ENCODE data around the gene TTC7B. TPM values are rescaled to one million over a fixed set of nuclear protein-coding genes. Genes with fewer than 3 reads are reported as not detected.

The TTC7B gene
- polyA plus RNA-seq, 1 donor from 2014 or later: 19.9 TPM

DNA sequence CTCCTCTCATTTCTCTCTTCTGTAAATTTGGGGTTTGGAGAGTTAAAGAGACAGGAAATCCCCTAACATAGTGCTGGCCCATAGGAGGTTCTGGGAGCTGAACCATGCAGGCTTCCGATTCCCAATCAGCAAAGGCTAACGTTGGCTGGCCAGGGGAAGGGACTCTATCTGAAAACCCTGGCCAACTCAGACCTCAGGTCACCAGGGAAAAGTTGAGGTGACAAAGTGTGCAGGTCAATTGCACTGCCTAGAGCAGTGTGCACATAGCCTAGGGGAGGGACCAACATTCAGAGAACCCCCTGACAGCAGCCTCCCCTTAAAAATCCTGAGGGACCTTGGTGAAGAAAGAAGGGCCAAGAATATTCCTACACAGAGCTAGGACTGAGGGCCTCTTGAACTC lies 38.9 kb downstream of the TTC7B start:
- no peaks in the 10 kb centered on the region for H3K36me3 ChIP-seq (ENCODE audit: insufficient read depth, low read length)
- H3K9me3 ChIP-seq (ENCODE audit: low read length): no peaks in the 10 kb centered on the region
- no peaks in the 10 kb centered on the region for H3K27me3 ChIP-seq (ENCODE audit: insufficient read depth, low read depth, low read length)
- no peak overlapping the region for H3K4me2 ChIP-seq (ENCODE audit: low read length)
- H3K27ac ChIP-seq (ENCODE audit: low read length): no peak overlapping the region
- TF ChIP-seq, protein P1, sequence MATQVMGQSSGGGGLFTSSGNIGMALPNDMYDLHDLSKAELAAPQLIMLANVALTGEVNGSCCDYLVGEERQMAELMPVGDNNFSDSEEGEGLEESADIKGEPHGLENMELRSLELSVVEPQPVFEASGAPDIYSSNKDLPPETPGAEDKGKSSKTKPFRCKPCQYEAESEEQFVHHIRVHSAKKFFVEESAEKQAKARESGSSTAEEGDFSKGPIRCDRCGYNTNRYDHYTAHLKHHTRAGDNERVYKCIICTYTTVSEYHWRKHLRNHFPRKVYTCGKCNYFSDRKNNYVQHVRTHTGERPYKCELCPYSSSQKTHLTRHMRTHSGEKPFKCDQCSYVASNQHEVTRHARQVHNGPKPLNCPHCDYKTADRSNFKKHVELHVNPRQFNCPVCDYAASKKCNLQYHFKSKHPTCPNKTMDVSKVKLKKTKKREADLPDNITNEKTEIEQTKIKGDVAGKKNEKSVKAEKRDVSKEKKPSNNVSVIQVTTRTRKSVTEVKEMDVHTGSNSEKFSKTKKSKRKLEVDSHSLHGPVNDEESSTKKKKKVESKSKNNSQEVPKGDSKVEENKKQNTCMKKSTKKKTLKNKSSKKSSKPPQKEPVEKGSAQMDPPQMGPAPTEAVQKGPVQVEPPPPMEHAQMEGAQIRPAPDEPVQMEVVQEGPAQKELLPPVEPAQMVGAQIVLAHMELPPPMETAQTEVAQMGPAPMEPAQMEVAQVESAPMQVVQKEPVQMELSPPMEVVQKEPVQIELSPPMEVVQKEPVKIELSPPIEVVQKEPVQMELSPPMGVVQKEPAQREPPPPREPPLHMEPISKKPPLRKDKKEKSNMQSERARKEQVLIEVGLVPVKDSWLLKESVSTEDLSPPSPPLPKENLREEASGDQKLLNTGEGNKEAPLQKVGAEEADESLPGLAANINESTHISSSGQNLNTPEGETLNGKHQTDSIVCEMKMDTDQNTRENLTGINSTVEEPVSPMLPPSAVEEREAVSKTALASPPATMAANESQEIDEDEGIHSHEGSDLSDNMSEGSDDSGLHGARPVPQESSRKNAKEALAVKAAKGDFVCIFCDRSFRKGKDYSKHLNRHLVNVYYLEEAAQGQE (IDR thresholded peaks at IDR 0.05; ENCODE audit: borderline replicate concordance): no peak
- H3F3A ChIP-seq (ENCODE audit: insufficient read depth, low read length, poor library complexity, severe bottlenecking): no peaks in the 10 kb centered on the region
- H4K20me1 ChIP-seq (ENCODE audit: insufficient read depth): no peaks in the 10 kb centered on the region
- no peak overlapping the region for H3K4me3 ChIP-seq (ENCODE audit: low read length)
- no peaks in the 10 kb centered on the region for H3K79me2 ChIP-seq (replicated peaks; ENCODE audit: insufficient read depth, low read length)
- no peak overlapping the region for H3K9ac ChIP-seq (ENCODE audit: low read length)
- H2AFZ ChIP-seq (ENCODE audit: low read depth, low read length): no peak overlapping the region
- H3K9me2 ChIP-seq (ENCODE audit: insufficient read depth, low read length): no peaks in the 10 kb centered on the region

DNA sequence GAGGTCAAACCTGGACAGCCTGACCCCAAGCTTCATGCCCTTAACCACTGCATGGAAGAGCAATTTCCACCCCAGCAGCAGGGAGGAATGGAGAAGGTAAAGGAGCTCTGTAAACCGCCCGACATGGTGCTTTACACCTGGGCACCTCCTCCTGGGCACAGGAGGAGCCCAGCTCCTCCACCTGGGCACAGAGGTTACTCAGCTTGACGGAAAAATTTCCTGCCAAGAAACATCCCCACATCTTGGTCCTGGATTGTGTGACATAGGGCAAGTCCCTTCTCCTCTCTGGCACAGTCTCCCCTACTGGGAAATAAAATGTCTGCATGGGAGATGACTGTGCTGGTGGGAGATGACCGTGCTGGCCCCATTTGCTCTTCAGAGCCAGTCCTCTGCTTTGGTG lies 40.8 kb downstream of the TTC7B start:
- Histone ChIP-seq H3K27me3 (ENCODE audit: insufficient read depth, low read depth, low read length) (no peaks in the 10 kb centered on the region), H2AFZ (ENCODE audit: low read depth, low read length) (no peak overlapping the region), H3K4me2 (ENCODE audit: low read length) (no peak overlapping the region), H3F3A (ENCODE audit: insufficient read depth, low read length, poor library complexity, severe bottlenecking) (no peaks in the 10 kb centered on the region), H3K79me2 (replicated peaks; ENCODE audit: insufficient read depth, low read length) (no peaks in the 10 kb centered on the region), H3K9me2 (ENCODE audit: insufficient read depth, low read length) (no peaks in the 10 kb centered on the region), H3K27ac (ENCODE audit: low read length) (no peak overlapping the region), H4K20me1 (ENCODE audit: insufficient read depth) (no peaks in the 10 kb centered on the region), H3K9ac (ENCODE audit: low read length) (no peak overlapping the region), H3K36me3 (ENCODE audit: insufficient read depth, low read length) (no peaks in the 10 kb centered on the region), H3K4me3 (ENCODE audit: low read length) (no peak overlapping the region), H3K9me3 (ENCODE audit: low read length) (no peaks in the 10 kb centered on the region)
- TF ChIP-seq TAF1 (IDR thresholded peaks at IDR 0.05; ENCODE audit: low read depth) (no peak), RAD21 (conservative IDR thresholded peaks at IDR 0.05) (no peak), EP300 (conservative IDR thresholded peaks at IDR 0.05; ENCODE audit: poor library complexity, severe bottlenecking) (no peak), MXI1 (conservative IDR thresholded peaks at IDR 0.05; ENCODE audit: poor library complexity, severe bottlenecking) (no peak), SMC3 (conservative IDR thresholded peaks at IDR 0.05; ENCODE audit: poor library complexity) (no peak), POLR2AphosphoS5 (IDR thresholded peaks at IDR 0.05) (no peak), EZH2 (IDR thresholded peaks at IDR 0.05; ENCODE audit: borderline replicate concordance, insufficient read depth, low read length, poor library complexity, severe bottlenecking) (no peak)
- TF ChIP-seq, protein P2, sequence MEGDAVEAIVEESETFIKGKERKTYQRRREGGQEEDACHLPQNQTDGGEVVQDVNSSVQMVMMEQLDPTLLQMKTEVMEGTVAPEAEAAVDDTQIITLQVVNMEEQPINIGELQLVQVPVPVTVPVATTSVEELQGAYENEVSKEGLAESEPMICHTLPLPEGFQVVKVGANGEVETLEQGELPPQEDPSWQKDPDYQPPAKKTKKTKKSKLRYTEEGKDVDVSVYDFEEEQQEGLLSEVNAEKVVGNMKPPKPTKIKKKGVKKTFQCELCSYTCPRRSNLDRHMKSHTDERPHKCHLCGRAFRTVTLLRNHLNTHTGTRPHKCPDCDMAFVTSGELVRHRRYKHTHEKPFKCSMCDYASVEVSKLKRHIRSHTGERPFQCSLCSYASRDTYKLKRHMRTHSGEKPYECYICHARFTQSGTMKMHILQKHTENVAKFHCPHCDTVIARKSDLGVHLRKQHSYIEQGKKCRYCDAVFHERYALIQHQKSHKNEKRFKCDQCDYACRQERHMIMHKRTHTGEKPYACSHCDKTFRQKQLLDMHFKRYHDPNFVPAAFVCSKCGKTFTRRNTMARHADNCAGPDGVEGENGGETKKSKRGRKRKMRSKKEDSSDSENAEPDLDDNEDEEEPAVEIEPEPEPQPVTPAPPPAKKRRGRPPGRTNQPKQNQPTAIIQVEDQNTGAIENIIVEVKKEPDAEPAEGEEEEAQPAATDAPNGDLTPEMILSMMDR (IDR thresholded peaks at IDR 0.05; ENCODE audit: poor library complexity, severe bottlenecking): no peak
- TF ChIP-seq, protein P1 (IDR thresholded peaks at IDR 0.05; ENCODE audit: borderline replicate concordance): no peak
